PC-9 (cell line): Measurements from ENCODE around the gene ATG2A. TPM values are rescaled to one million over a fixed set of nuclear protein-coding genes. Genes with fewer than 3 reads are reported as not detected.

Experiments used
- BruUV-seq: library from RNA; stranded (reverse); fragments of 400-500 nt; replicated peaks from 2 replicates; lab custom pipeline; 2021; lab: Mats Ljungman, UMichigan
- CTCF ChIA-PET: fragments of 300-600 bp; sonication (Branson Sonifier 250); formaldehyde crosslinking; loops from one replicate; lab custom pipeline; 2022; ENCODE audit warnings: antibody characterized with exemption; lab: Charles Lee
- POLR2A ChIA-PET: fragments of 300-600 bp; sonication (Branson Sonifier 250); formaldehyde crosslinking; loops from one replicate; lab custom pipeline; 2022; ENCODE audit warnings: antibody characterized with exemption; ENCODE audit not compliant: unreplicated experiment; lab: Charles Lee
- DNase-seq, 2 experiments: peaks; one replicate each; pipeline versions ENCODE4 v3.0.0 to v3.0.0-alpha.2; 2015 to 2022; ENCODE audit warnings: mixed read lengths in 1 of 2
- H2AFZ ChIP-seq: fragments of 200-600 bp; sonication (generic); 2 replicates; pipeline ENCODE4 v1.8.1; 2017; ENCODE audit warnings: antibody characterized with exemption
- H3F3A ChIP-seq: fragments of 200-600 bp; sonication (generic); 2 replicates; pipeline ENCODE4 v1.8.1; 2017; ENCODE audit warnings: antibody characterized with exemption, mild to moderate bottlenecking, low read depth; ENCODE audit not compliant: insufficient read depth
- H3K27ac ChIP-seq: fragments of 200-600 bp; sonication (generic); 2 replicates; pipeline ENCODE4 v1.6.1; 2016; ENCODE audit warnings: mixed run types
- H3K27me3 ChIP-seq: fragments of 200-600 bp; sonication (generic); 2 replicates; pipeline ENCODE4 v1.6.1; 2016; ENCODE audit warnings: low read depth, mixed run types; ENCODE audit not compliant: insufficient read depth
- H3K36me3 ChIP-seq: fragments of 200-600 bp; sonication (generic); 2 replicates; pipeline ENCODE4 v1.6.1; 2016; ENCODE audit warnings: low read depth, mixed run types
- H3K4me1 ChIP-seq: fragments of 200-600 bp; sonication (generic); replicated peaks from 2 replicates; pipeline ENCODE4 v1.6.1; 2016; ENCODE audit warnings: mixed run types; ENCODE audit not compliant: insufficient read depth
- H3K4me2 ChIP-seq: fragments of 200-600 bp; sonication (generic); 2 replicates; pipeline ENCODE4 v1.6.1; 2017; ENCODE audit warnings: mixed run types
- H3K4me3 ChIP-seq: fragments of 200-600 bp; sonication (generic); 2 replicates; pipeline ENCODE4 v1.6.1; 2016; ENCODE audit warnings: mixed run types
- H3K79me2 ChIP-seq: fragments of 200-600 bp; sonication (generic); 2 replicates; pipeline ENCODE4 v1.6.1; 2017; ENCODE audit warnings: low read depth, mixed run types
- H3K9me2 ChIP-seq: fragments of 200-600 bp; sonication (generic); 2 replicates; pipeline ENCODE4 v1.8.1; 2017; ENCODE audit warnings: mild to moderate bottlenecking; ENCODE audit not compliant: insufficient read depth
- H3K9me3 ChIP-seq: fragments of 200-600 bp; sonication (generic); 2 replicates; pipeline ENCODE4 v1.8.1; 2016; ENCODE audit warnings: low read depth; ENCODE audit not compliant: insufficient read depth
- H4K20me1 ChIP-seq: fragments of 200-600 bp; sonication (generic); 2 replicates; pipeline ENCODE4 v1.8.1; 2017; ENCODE audit not compliant: insufficient read depth
- CTCF ChIP-seq: fragments of 200-600 bp; sonication (generic); conservative IDR thresholded peaks from 2 replicates; pipeline ENCODE4 v1.6.1; 2017; ENCODE audit warnings: mixed run types, antibody characterized with exemption, mild to moderate bottlenecking, moderate library complexity
- EZH2 ChIP-seq: fragments of 200-600 bp; sonication (generic); IDR thresholded peaks from 2 replicates; pipeline ENCODE4 v1.8.0; 2017; ENCODE audit warnings: antibody characterized with exemption, low read depth
- intact Hi-C: fragments of 100-400 bp; cut with micrococcal nuclease; formaldehyde crosslinking; loops from one replicate; pipeline ENCODE4 v1.10.0; 2022; ENCODE audit not compliant: unreplicated experiment
- total RNA-seq: library from RNA; stranded (reverse); gene quantifications from 2 replicates; pipeline ENCODE4 v1.2.3, GENCODE V29; 2021

The ATG2A gene
- total RNA-seq, 1 experiment from 2014 or later = 48.2 TPM

GRCh38 chr11:64947208-64947814 lies 30.3 kb upstream of the ATG2A start:
- Histone ChIP-seq H3K4me1 (no peaks in the 10 kb centered on the region), H2AFZ (no peak overlapping the region), H3K9me2 (no peaks in the 10 kb centered on the region), H3K36me3 (no peaks in the 10 kb centered on the region), H4K20me1 (no peaks in the 10 kb centered on the region), H3K79me2 (no peaks in the 10 kb centered on the region), H3F3A (peaks cover 4% of the 10 kb centered on the region; the same call in 1 of the 2 replicates), H3K27ac (no peak overlapping the region), H3K4me2 (no peak overlapping the region), H3K27me3 (no peaks in the 10 kb centered on the region), H3K4me3 (no peak overlapping the region), H3K9me3 (no peaks in the 10 kb centered on the region)
- no peak for DNase-seq
- intact Hi-C loops = no loop called here
- CTCF ChIA-PET = no interaction called here
- no TSS peak for BruUV-seq
- TF ChIP-seq CTCF (no peak), EZH2 (no peak)
- POLR2A ChIA-PET = no interaction called here

GRCh38 chr11:64936539-64936938 lies 19.5 kb upstream of the ATG2A start:
- intact Hi-C loops = no loop called here
- no TSS peak for BruUV-seq
- ChIA-PET CTCF (no interaction called here), POLR2A (interaction anchor here (0.5 to 0.6 kb wide), 2 partner anchors 52 to 82 kb away, joined by 4 to 5 read pairs; no protein-coding TSS in a partner anchor)
- no peak for DNase-seq
- Histone ChIP-seq H3K27ac (no peak overlapping the region), H3K4me1 (no peaks in the 10 kb centered on the region), H2AFZ (no peak overlapping the region), H3K36me3 (no peaks in the 10 kb centered on the region), H3K4me2 (no peak overlapping the region), H3K27me3 (no peaks in the 10 kb centered on the region), H3K9me3 (no peaks in the 10 kb centered on the region), H4K20me1 (no peaks in the 10 kb centered on the region), H3K4me3 (no peak overlapping the region), H3F3A (no peaks in the 10 kb centered on the region), H3K9me2 (no peaks in the 10 kb centered on the region), H3K79me2 (no peaks in the 10 kb centered on the region)
- TF ChIP-seq EZH2 (no peak), CTCF (no peak)

GRCh38 chr11:64935359-64936081 lies 18.5 kb upstream of the ATG2A start, which contains the start of gene GPHA2:
TSS of gene GPHA2 (minus strand) at chr11:64935893. CDS start at chr11:64935460, 433 bp downstream.
- intact Hi-C loops = no loop called here
- peak in 1 of 2 experiments; percentile 17 for DNase-seq
- Histone ChIP-seq H3K36me3 (no peaks in the 10 kb centered on the region), H3K9me2 (no peaks in the 10 kb centered on the region), H3K79me2 (no peaks in the 10 kb centered on the region), H4K20me1 (no peaks in the 10 kb centered on the region), H2AFZ (no peak within 1 kb of the TSS), H3F3A (no peaks in the 10 kb centered on the region), H3K9me3 (no peaks in the 10 kb centered on the region), H3K27me3 (no peaks in the 10 kb centered on the region), H3K4me3 (no peak within 1 kb of the TSS), H3K4me1 (no peaks in the 10 kb centered on the region), H3K27ac (no peak within 1 kb of the TSS), H3K4me2 (no peak within 1 kb of the TSS)
- TF ChIP-seq CTCF = no peak
- no peak for TF ChIP-seq EZH2
- POLR2A ChIA-PET = interaction anchor here (0.5 to 0.6 kb wide), 2 partner anchors 36 to 80 kb away, joined by 3 to 5 read pairs; partner anchors contain the start of gene MAJIN
- no TSS peak for BruUV-seq
- CTCF ChIA-PET = no interaction called here
